ENCODE measurements around the gene TNFRSF18. TPM values are rescaled to one million over a fixed set of nuclear protein-coding genes. Genes with fewer than 3 reads are reported as not detected.

Gene TNFRSF18
- polyA plus RNA-seq, 1 donor from 2014 or later: not detected

GRCh38 chr1:1187938-1188337 lies 18.5 kb downstream of the TNFRSF18 start:
- Histone ChIP-seq H3K36me3 (ENCODE audit: insufficient read depth, low read length) (no peaks in the 10 kb centered on the region), H3K27ac (ENCODE audit: low read length) (no peak overlapping the region), H3K4me3 (ENCODE audit: low read length) (no peak overlapping the region), H3F3A (ENCODE audit: insufficient read depth, low read length, poor library complexity, severe bottlenecking) (no peaks in the 10 kb centered on the region), H3K9me2 (ENCODE audit: insufficient read depth, low read length) (no peaks in the 10 kb centered on the region), H3K4me2 (ENCODE audit: low read length) (no peak overlapping the region), H4K20me1 (ENCODE audit: insufficient read depth) (no peaks in the 10 kb centered on the region), H3K27me3 (ENCODE audit: insufficient read depth, low read depth, low read length) (no peaks in the 10 kb centered on the region), H3K79me2 (replicated peaks; ENCODE audit: insufficient read depth, low read length) (no peaks in the 10 kb centered on the region), H3K9ac (ENCODE audit: low read length) (no peak overlapping the region), H2AFZ (ENCODE audit: low read depth, low read length) (no peak overlapping the region), H3K9me3 (ENCODE audit: low read length) (no peaks in the 10 kb centered on the region)
- TF ChIP-seq, protein P1, sequence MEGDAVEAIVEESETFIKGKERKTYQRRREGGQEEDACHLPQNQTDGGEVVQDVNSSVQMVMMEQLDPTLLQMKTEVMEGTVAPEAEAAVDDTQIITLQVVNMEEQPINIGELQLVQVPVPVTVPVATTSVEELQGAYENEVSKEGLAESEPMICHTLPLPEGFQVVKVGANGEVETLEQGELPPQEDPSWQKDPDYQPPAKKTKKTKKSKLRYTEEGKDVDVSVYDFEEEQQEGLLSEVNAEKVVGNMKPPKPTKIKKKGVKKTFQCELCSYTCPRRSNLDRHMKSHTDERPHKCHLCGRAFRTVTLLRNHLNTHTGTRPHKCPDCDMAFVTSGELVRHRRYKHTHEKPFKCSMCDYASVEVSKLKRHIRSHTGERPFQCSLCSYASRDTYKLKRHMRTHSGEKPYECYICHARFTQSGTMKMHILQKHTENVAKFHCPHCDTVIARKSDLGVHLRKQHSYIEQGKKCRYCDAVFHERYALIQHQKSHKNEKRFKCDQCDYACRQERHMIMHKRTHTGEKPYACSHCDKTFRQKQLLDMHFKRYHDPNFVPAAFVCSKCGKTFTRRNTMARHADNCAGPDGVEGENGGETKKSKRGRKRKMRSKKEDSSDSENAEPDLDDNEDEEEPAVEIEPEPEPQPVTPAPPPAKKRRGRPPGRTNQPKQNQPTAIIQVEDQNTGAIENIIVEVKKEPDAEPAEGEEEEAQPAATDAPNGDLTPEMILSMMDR (IDR thresholded peaks at IDR 0.05; ENCODE audit: poor library complexity, severe bottlenecking): no peak
- TF ChIP-seq EP300 (conservative IDR thresholded peaks at IDR 0.05; ENCODE audit: poor library complexity, severe bottlenecking) (no peak), EZH2 (IDR thresholded peaks at IDR 0.05; ENCODE audit: borderline replicate concordance, insufficient read depth, low read length, poor library complexity, severe bottlenecking) (no peak), SMC3 (conservative IDR thresholded peaks at IDR 0.05; ENCODE audit: poor library complexity) (no peak), POLR2AphosphoS5 (IDR thresholded peaks at IDR 0.05) (no peak), MXI1 (conservative IDR thresholded peaks at IDR 0.05; ENCODE audit: poor library complexity, severe bottlenecking) (no peak)

GRCh38 chr1:1185101-1185765 lies 21.2 kb downstream of the TNFRSF18 start:
- H3K4me2 ChIP-seq (ENCODE audit: low read length): no peak overlapping the region
- H3K9me3 ChIP-seq (ENCODE audit: low read length): no peaks in the 10 kb centered on the region
- H3K27ac ChIP-seq (ENCODE audit: low read length): no peak overlapping the region
- H3K4me3 ChIP-seq (ENCODE audit: low read length): no peak overlapping the region
- H3F3A ChIP-seq (ENCODE audit: insufficient read depth, low read length, poor library complexity, severe bottlenecking): no peaks in the 10 kb centered on the region
- no peaks in the 10 kb centered on the region for H3K36me3 ChIP-seq (ENCODE audit: insufficient read depth, low read length)
- H3K9me2 ChIP-seq (ENCODE audit: insufficient read depth, low read length): no peaks in the 10 kb centered on the region
- no peak for TF ChIP-seq TAF1 (IDR thresholded peaks at IDR 0.05; ENCODE audit: low read depth)
- TF ChIP-seq POLR2AphosphoS5 (IDR thresholded peaks at IDR 0.05): no peak
- no peak for TF ChIP-seq EZH2 (IDR thresholded peaks at IDR 0.05; ENCODE audit: borderline replicate concordance, insufficient read depth, low read length, poor library complexity, severe bottlenecking)
- TF ChIP-seq, protein P1 (IDR thresholded peaks at IDR 0.05; ENCODE audit: poor library complexity, severe bottlenecking): no peak
- no peak for TF ChIP-seq MXI1 (conservative IDR thresholded peaks at IDR 0.05; ENCODE audit: poor library complexity, severe bottlenecking)
- TF ChIP-seq REST (IDR thresholded peaks at IDR 0.05; ENCODE audit: borderline replicate concordance): no peak
- TF ChIP-seq RAD21 (conservative IDR thresholded peaks at IDR 0.05): no peak
- no peak for TF ChIP-seq SMC3 (conservative IDR thresholded peaks at IDR 0.05; ENCODE audit: poor library complexity)
- no peak for TF ChIP-seq EP300 (conservative IDR thresholded peaks at IDR 0.05; ENCODE audit: poor library complexity, severe bottlenecking)
- H3K27me3 ChIP-seq (ENCODE audit: insufficient read depth, low read depth, low read length): no peaks in the 10 kb centered on the region
- H3K9ac ChIP-seq (ENCODE audit: low read length): no peak overlapping the region
- H4K20me1 ChIP-seq (ENCODE audit: insufficient read depth): no peaks in the 10 kb centered on the region
- no peak overlapping the region for H2AFZ ChIP-seq (ENCODE audit: low read depth, low read length)
- no peaks in the 10 kb centered on the region for H3K79me2 ChIP-seq (replicated peaks; ENCODE audit: insufficient read depth, low read length)

Data from neural cell (in vitro differentiated cells).